IMR-90 (cell line): ENCODE results near the gene WNT7B. TPM values are rescaled to one million over a fixed set of nuclear protein-coding genes. Genes with fewer than 3 reads are reported as not detected.
A peak's percentile ranks its signal among the peaks of the same experiment; 100 is the strongest.

ENCODE experiments used
- ATAC-seq: fragments of 200-7000 bp; cut with Tn5 transposase; 2 replicates; pipeline ENCODE4 v1.9.1; 2020; ENCODE audit warnings: low read depth, mild to moderate bottlenecking, moderate library complexity
- BruUV-seq: library from RNA; stranded (reverse); fragments of 400-500 nt; replicated peaks from 2 replicates; lab custom pipeline; 2021; lab: Mats Ljungman, UMichigan
- CTCF ChIA-PET: fragments of 300-600 bp; formaldehyde crosslinking; extraction: SDS; loops from one replicate; lab custom pipeline; 2021; ENCODE audit warnings: antibody characterized with exemption; lab: Yijun Ruan, JAX
- POLR2A ChIA-PET: fragments of 300-600 bp; sonication (Branson Sonifier 250); formaldehyde crosslinking; loops from one replicate; lab custom pipeline; 2022; ENCODE audit warnings: antibody characterized with exemption; ENCODE audit not compliant: unreplicated experiment; lab: Charles Lee
- DNase-seq: peaks from one replicate; pipeline ENCODE4 v3.0.0; 2013
- H2AFZ ChIP-seq: replicated peaks from 2 replicates; pipeline ENCODE3; 2013; ENCODE audit warnings: low read length, mild to moderate bottlenecking; ENCODE audit not compliant: poor library complexity
- H2AK5ac ChIP-seq: 2 replicates; pipeline ENCODE4 v1.6.1; 2013; ENCODE audit warnings: low read depth, low read length, inconsistent platforms
- H2AK9ac ChIP-seq: replicated peaks from 2 replicates; pipeline ENCODE3; 2013; ENCODE audit warnings: mild to moderate bottlenecking, low read depth, low read length, moderate library complexity; ENCODE audit not compliant: poor library complexity
- H2BK120ac ChIP-seq: 2 replicates; pipeline ENCODE4 v1.6.1; 2013; ENCODE audit warnings: low read depth, low read length, inconsistent platforms
- H2BK15ac ChIP-seq: 3 replicates; pipeline ENCODE4 v1.6.1; 2013; ENCODE audit warnings: low read depth, low read length, inconsistent platforms
- H2BK20ac ChIP-seq: 2 replicates; pipeline ENCODE4 v1.6.1; 2013; ENCODE audit warnings: low read depth, mild to moderate bottlenecking, inconsistent platforms, low read length, moderate library complexity
- H2BK5ac ChIP-seq: 2 replicates; pipeline ENCODE4 v1.6.1; 2013; ENCODE audit warnings: mild to moderate bottlenecking, low read depth, low read length, inconsistent platforms; ENCODE audit not compliant: poor library complexity, severe bottlenecking
- H3K14ac ChIP-seq: replicated peaks from 2 replicates; pipeline ENCODE4 v1.6.1; 2013; ENCODE audit warnings: low read depth, low read length, inconsistent platforms
- H3K18ac ChIP-seq: 2 replicates; pipeline ENCODE4 v1.6.1; 2013; ENCODE audit warnings: low read depth, low read length, control low read depth
- H3K23ac ChIP-seq: 2 replicates; pipeline ENCODE4 v1.6.1; 2013; ENCODE audit warnings: low read depth, low read length, inconsistent platforms
- H3K27ac ChIP-seq: 2 replicates; pipeline ENCODE4 v1.5.1; 2013; ENCODE audit warnings: mild to moderate bottlenecking, control low read depth, low read length; ENCODE audit not compliant: insufficient read depth
- H3K27me3 ChIP-seq: 2 replicates; pipeline ENCODE4 v1.6.1; 2013; ENCODE audit warnings: low read length; ENCODE audit not compliant: control insufficient read depth, insufficient read depth
- H3K36me3 ChIP-seq: 2 replicates; pipeline ENCODE4 v1.6.1; 2013; ENCODE audit warnings: low read length, mixed read lengths; ENCODE audit not compliant: control insufficient read depth, insufficient read depth
- H3K4ac ChIP-seq: 2 replicates; pipeline ENCODE4 v1.6.1; 2013; ENCODE audit warnings: low read depth, low read length, inconsistent platforms
- H3K4me1 ChIP-seq: 2 replicates; pipeline ENCODE4 v1.6.1; 2013; ENCODE audit warnings: low read length, mixed read lengths; ENCODE audit not compliant: control insufficient read depth, insufficient read depth
- H3K4me2 ChIP-seq: 2 replicates; pipeline ENCODE4 v1.6.1; 2013; ENCODE audit warnings: low read depth, mild to moderate bottlenecking, control low read depth, low read length, moderate library complexity
- H3K4me3 ChIP-seq: 2 replicates; pipeline ENCODE4 v1.5.1; 2013; ENCODE audit warnings: low read depth, mild to moderate bottlenecking, control low read depth, low read length, moderate library complexity; ENCODE audit not compliant: insufficient read depth
- H3K56ac ChIP-seq: 2 replicates; pipeline ENCODE4 v1.6.1; 2013; ENCODE audit warnings: low read length, inconsistent platforms; ENCODE audit not compliant: insufficient read depth; ENCODE audit errors: extremely low read depth
- H3K79me1 ChIP-seq, 2 experiments: 2 replicates each; pipeline ENCODE4 v1.6.1; 2013; ENCODE audit warnings: low read length in 2 of 2, inconsistent platforms in 1 of 2, low read depth in 1 of 2
- H3K9ac ChIP-seq: 2 replicates; pipeline ENCODE4 v1.6.1; 2013; ENCODE audit warnings: low read depth, low read length, control low read depth
- H3K9me1 ChIP-seq: 2 replicates; pipeline ENCODE4 v1.6.1; 2013; ENCODE audit warnings: low read length, inconsistent platforms; ENCODE audit not compliant: insufficient read depth
- H3K9me3 ChIP-seq: 2 replicates; pipeline ENCODE4 v1.6.1; 2013; ENCODE audit warnings: low read length; ENCODE audit not compliant: control insufficient read depth, insufficient read depth
- H4K20me1 ChIP-seq: 2 replicates; pipeline ENCODE4 v1.6.1; 2013; ENCODE audit warnings: low read length, inconsistent platforms; ENCODE audit not compliant: insufficient read depth
- H4K5ac ChIP-seq: 2 replicates; pipeline ENCODE4 v1.6.1; 2013; ENCODE audit warnings: mild to moderate bottlenecking, low read depth, low read length, control low read depth
- H4K8ac ChIP-seq, 2 experiments: 2 replicates each; pipeline ENCODE4 v1.6.1; 2013; ENCODE audit warnings: low read depth in 2 of 2, low read length in 2 of 2, control low read depth in 1 of 2, inconsistent platforms in 1 of 2
- H4K91ac ChIP-seq: 2 replicates; pipeline ENCODE4 v1.6.1; 2013; ENCODE audit warnings: low read depth, low read length, inconsistent platforms; ENCODE audit not compliant: insufficient read depth
- BHLHE40 ChIP-seq: fragments of 150-350 bp; IDR thresholded peaks from 2 replicates; pipeline ENCODE4 v1.6.1; 2016; ENCODE audit warnings: mild to moderate bottlenecking, low read depth, low read length
- CEBPB ChIP-seq: IDR thresholded peaks from 2 replicates; pipeline ENCODE4 v1.6.1; 2012; ENCODE audit warnings: low read depth, low read length, improper control_type of control experiment
- CHD1 ChIP-seq: IDR thresholded peaks from 2 replicates; pipeline ENCODE4 v1.6.1; 2012; ENCODE audit warnings: low read depth, low read length, improper control_type of control experiment
- FOS ChIP-seq: fragments of 150-350 bp; IDR thresholded peaks from 2 replicates; pipeline ENCODE4 v1.6.1; 2016; ENCODE audit warnings: low read depth, low read length
- MAFK ChIP-seq: IDR thresholded peaks from 2 replicates; pipeline ENCODE4 v1.6.1; 2012; ENCODE audit warnings: low read depth, low read length, improper control_type of control experiment
- MAZ ChIP-seq: IDR thresholded peaks from 2 replicates; pipeline ENCODE4 v1.6.1; 2012; ENCODE audit warnings: low read depth, mild to moderate bottlenecking, low read length, improper control_type of control experiment, moderate library complexity, borderline replicate concordance
- MXI1 ChIP-seq: IDR thresholded peaks from 2 replicates; pipeline ENCODE4 v1.6.1; 2012; ENCODE audit warnings: low read depth, mild to moderate bottlenecking, low read length, moderate library complexity, borderline replicate concordance
- NFE2L2 ChIP-seq: fragments of 150-350 bp; IDR thresholded peaks from 2 replicates; pipeline ENCODE4 v1.6.1; 2016; ENCODE audit warnings: low read depth, mild to moderate bottlenecking, low read length
- POLR2A ChIP-seq: IDR thresholded peaks from 2 replicates; pipeline ENCODE4 v1.6.1; 2012; ENCODE audit warnings: mild to moderate bottlenecking, low read depth, low read length
- RAD21 ChIP-seq: IDR thresholded peaks from 2 replicates; pipeline ENCODE4 v1.6.1; 2012; ENCODE audit warnings: low read length, improper control_type of control experiment
- RCOR1 ChIP-seq: IDR thresholded peaks from 2 replicates; pipeline ENCODE4 v1.6.1; 2012; ENCODE audit warnings: mild to moderate bottlenecking, low read length, improper control_type of control experiment; ENCODE audit not compliant: insufficient replicate concordance
- RFX5 ChIP-seq: IDR thresholded peaks from 2 replicates; pipeline ENCODE4 v1.8.0; 2012; ENCODE audit warnings: low read depth, mild to moderate bottlenecking, low read length, moderate library complexity
- SMC3 ChIP-seq: fragments of 150-350 bp; IDR thresholded peaks from 2 replicates; pipeline ENCODE4 v1.6.1; 2016; ENCODE audit warnings: low read depth, mild to moderate bottlenecking, antibody characterized with exemption, low read length, moderate library complexity
- WGBS, 2 experiments: methylation state at CpG; one replicate each; pipeline versions ENCODE4 v1.1.5 to v1.1.7; 2013; ENCODE audit warnings: missing lambda C conversion rate in 2 of 2; ENCODE audit not compliant: insufficient read length in 1 of 2; ENCODE audit errors: extremely low coverage in 2 of 2; 5-methylcytosine and 5-hydroxymethylcytosine counted together
- dilution Hi-C: fragments of 300-500 bp; cut with HindIII; formaldehyde crosslinking; loops from one replicate; pipeline ENCODE4 v1.14.3; 2018; ENCODE audit warnings: low sequenced_read_pairs; ENCODE audit not compliant: unreplicated experiment
- in situ Hi-C: fragments of 300-500 bp; cut with MboI; formaldehyde crosslinking; loops from 3 replicates; pipeline ENCODE4 v1.14.3; 2019; ENCODE audit warnings: low sequenced_read_pairs, inconsistent platforms, mixed read lengths
- intact Hi-C: fragments of 100-400 bp; cut with micrococcal nuclease; formaldehyde crosslinking; loops from 2 replicates; pipeline ENCODE4 v1.10.0; 2022
- polyA plus RNA-seq, 3 experiments: library from polyadenylated mRNA; depleted of rRNA; stranded (reverse); fragments of >200 nt; gene quantifications; 2 replicates each; pipeline ENCODE4 v1.2.3, GENCODE V29; 2012; ENCODE audit warnings: low replicate concordance in 1 of 3
- total RNA-seq: library from RNA; depleted of rRNA; stranded (reverse); fragments of >200 nt; gene quantifications from 2 replicates; pipeline ENCODE4 v1.2.3, GENCODE V29; 2012
- TF ChIP-seq, protein P1 (sequence below): fragments of 150-350 bp; IDR thresholded peaks from 2 replicates; pipeline ENCODE4 v1.6.1; 2017; ENCODE audit warnings: mild to moderate bottlenecking, antibody characterized with exemption, low read length, low read depth
- TF ChIP-seq, protein P2 (sequence below): fragments of 150-350 bp; IDR thresholded peaks from 2 replicates; pipeline ENCODE4 v1.6.1; 2016; ENCODE audit warnings: low read depth, mild to moderate bottlenecking, low read length, moderate library complexity, borderline replicate concordance
- TF ChIP-seq, protein P3 (sequence below): conservative IDR thresholded peaks from 2 replicates; pipeline ENCODE4 v1.5.1; 2012; ENCODE audit warnings: mild to moderate bottlenecking, low read depth, low read length, improper control_type of control experiment

The WNT7B gene
- total and polyA plus RNA-seq, 2 of the 4 experiments (the other 2 are of a cell fraction) = under 0.01 to 0.15 TPM

DNA sequence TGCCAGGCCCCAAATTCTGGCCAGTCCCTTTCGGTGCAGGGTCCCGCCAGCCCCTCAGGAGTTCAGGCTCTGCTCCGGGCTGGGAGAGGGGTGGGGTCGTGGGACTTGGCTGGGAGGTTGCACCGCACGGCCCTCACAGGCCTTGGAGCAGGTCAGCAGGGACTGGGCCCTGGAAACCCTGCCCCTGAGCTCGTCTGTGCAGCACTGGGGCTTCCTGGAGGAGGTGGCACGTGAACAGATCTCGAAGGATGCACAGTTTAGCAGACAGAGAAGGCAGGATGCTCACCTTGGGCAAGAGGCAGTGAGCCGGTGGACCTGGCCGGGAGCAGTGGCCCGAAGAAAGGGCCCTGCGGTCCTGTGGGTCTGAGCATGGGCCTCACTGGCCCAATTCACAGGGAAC, 70.0 kb downstream of the WNT7B start:
- H2BK15ac ChIP-seq = no peak overlapping the region
- peaks cover 22% of the 10 kb centered on the region for H3K4me1 ChIP-seq
- no peak for DNase-seq
- H3K4ac ChIP-seq = no peak overlapping the region
- no peaks in the 10 kb centered on the region for H3K36me3 ChIP-seq
- H2BK120ac ChIP-seq = no peak overlapping the region
- H3K79me1 ChIP-seq = no peaks in the 10 kb centered on the region
- no peak overlapping the region for H2AK5ac ChIP-seq
- no peak for ATAC-seq
- H2BK20ac ChIP-seq = no peak overlapping the region
- H2AFZ ChIP-seq = no peak overlapping the region
- 93% methylated on average over 5 of the region's 13 CpGs; no CpG with 5 or more reads in 1 of the 2 experiments for WGBS, 2 experiments
- no peaks in the 10 kb centered on the region for H3K9me3 ChIP-seq
- H4K5ac ChIP-seq = no peak overlapping the region
- no peak overlapping the region for H3K4me3 ChIP-seq
- in situ Hi-C loops = no loop called here
- no peak overlapping the region for H3K23ac ChIP-seq
- no peak overlapping the region for H4K91ac ChIP-seq
- no peak overlapping the region for H3K9ac ChIP-seq
- dilution Hi-C loops = no loop called here
- H2BK5ac ChIP-seq = no peak overlapping the region
- ChIA-PET POLR2A (no interaction called here), CTCF (no interaction called here)
- TF ChIP-seq, protein P1, sequence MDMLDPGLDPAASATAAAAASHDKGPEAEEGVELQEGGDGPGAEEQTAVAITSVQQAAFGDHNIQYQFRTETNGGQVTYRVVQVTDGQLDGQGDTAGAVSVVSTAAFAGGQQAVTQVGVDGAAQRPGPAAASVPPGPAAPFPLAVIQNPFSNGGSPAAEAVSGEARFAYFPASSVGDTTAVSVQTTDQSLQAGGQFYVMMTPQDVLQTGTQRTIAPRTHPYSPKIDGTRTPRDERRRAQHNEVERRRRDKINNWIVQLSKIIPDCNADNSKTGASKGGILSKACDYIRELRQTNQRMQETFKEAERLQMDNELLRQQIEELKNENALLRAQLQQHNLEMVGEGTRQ = no peak
- TF ChIP-seq FOS (no peak), BHLHE40 (no peak), NFE2L2 (no peak), CEBPB (no peak), SMC3 (no peak), RCOR1 (no peak), MXI1 (no peak), RFX5 (no peak), POLR2A (no peak), MAZ (no peak), MAFK (no peak), CHD1 (no peak), RAD21 (no peak)
- TF ChIP-seq, protein P2, sequence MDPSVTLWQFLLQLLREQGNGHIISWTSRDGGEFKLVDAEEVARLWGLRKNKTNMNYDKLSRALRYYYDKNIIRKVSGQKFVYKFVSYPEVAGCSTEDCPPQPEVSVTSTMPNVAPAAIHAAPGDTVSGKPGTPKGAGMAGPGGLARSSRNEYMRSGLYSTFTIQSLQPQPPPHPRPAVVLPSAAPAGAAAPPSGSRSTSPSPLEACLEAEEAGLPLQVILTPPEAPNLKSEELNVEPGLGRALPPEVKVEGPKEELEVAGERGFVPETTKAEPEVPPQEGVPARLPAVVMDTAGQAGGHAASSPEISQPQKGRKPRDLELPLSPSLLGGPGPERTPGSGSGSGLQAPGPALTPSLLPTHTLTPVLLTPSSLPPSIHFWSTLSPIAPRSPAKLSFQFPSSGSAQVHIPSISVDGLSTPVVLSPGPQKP = no peak
- TF ChIP-seq, protein P3, sequence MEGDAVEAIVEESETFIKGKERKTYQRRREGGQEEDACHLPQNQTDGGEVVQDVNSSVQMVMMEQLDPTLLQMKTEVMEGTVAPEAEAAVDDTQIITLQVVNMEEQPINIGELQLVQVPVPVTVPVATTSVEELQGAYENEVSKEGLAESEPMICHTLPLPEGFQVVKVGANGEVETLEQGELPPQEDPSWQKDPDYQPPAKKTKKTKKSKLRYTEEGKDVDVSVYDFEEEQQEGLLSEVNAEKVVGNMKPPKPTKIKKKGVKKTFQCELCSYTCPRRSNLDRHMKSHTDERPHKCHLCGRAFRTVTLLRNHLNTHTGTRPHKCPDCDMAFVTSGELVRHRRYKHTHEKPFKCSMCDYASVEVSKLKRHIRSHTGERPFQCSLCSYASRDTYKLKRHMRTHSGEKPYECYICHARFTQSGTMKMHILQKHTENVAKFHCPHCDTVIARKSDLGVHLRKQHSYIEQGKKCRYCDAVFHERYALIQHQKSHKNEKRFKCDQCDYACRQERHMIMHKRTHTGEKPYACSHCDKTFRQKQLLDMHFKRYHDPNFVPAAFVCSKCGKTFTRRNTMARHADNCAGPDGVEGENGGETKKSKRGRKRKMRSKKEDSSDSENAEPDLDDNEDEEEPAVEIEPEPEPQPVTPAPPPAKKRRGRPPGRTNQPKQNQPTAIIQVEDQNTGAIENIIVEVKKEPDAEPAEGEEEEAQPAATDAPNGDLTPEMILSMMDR = no peak
- no peak overlapping the region for H3K4me2 ChIP-seq
- no TSS peak for BruUV-seq
- H3K14ac ChIP-seq = no peak overlapping the region
- H3K9me1 ChIP-seq = peaks cover 10% of the 10 kb centered on the region; the same call in 1 of the 2 replicates
- no peak overlapping the region for H3K27ac ChIP-seq
- no peak overlapping the region for H3K18ac ChIP-seq
- peak overlapping the region; percentile 19 for H2AK9ac ChIP-seq
- peaks cover 13% of the 10 kb centered on the region for H4K20me1 ChIP-seq
- H4K8ac ChIP-seq = no peak overlapping the region
- H3K56ac ChIP-seq = no peak overlapping the region
- H3K27me3 ChIP-seq = peaks cover 20% of the 10 kb centered on the region; the same call in 1 of the 2 replicates
- intact Hi-C loops = no loop called here
